Stimulated activated CD4-positive, alpha-beta T cell treated with anti-CD3 and anti-CD28 coated beads, Interleukin-1b, Interleukin-23, amount 100 ng/mL, for 4 hours (primary cell): ENCODE data around the gene LDHD.
A peak's percentile ranks its signal among the peaks of the same experiment; 100 is the strongest.
"Not testable (repeated sequence)": the region's sequence is repeated elsewhere in the genome, so short reads cannot be mapped to it uniquely, and the experiment has no call there.

ENCODE experiments used
- DNase-seq, 2 donors: peaks; one replicate each; pipeline ENCODE4 v3.0.0-alpha.2; 2020; ENCODE audit warnings: low read depth in 2 of 2

The LDHD gene

GRCh38 chr16:75116081-75116910 is at the start of gene LDHD:
Gene LDHD (minus strand): TSS chr16:75116780. CDS start chr16:75116720, 60 bp downstream.
- DNase-seq, result no peak

GRCh38 chr16:75160386-75160785 is 43.8 kb upstream of the LDHD start:
- no peak for DNase-seq

- DNase-seq, result no peak
These were observed 36.1 kb upstream of the LDHD start for GRCh38 chr16:75152635-75153034.

GRCh38 chr16:75151798-75152197 is 35.2 kb upstream of the LDHD start:
- no peak for DNase-seq

GRCh38 chr16:75148311-75149195 is 32.0 kb upstream of the LDHD start, which contains the start of gene ZFP1:
Gene ZFP1 (plus strand): TSS chr16:75148524. CDS start chr16:75152952, 4,428 bp downstream.
- DNase-seq, result peak; percentile 93 to 94

- no peak for DNase-seq
These were observed 31.4 kb upstream of the LDHD start for GRCh38 chr16:75147968-75148310.

- DNase-seq, result no peak
These were observed 27.4 kb upstream of the LDHD start for GRCh38 chr16:75143941-75144340.

- no peak for DNase-seq
These were observed 22.9 kb upstream of the LDHD start for GRCh38 chr16:75139498-75139897.

- no peak for DNase-seq
These were observed 22.1 kb upstream of the LDHD start for GRCh38 chr16:75138636-75139035.

GRCh38 chr16:75138233-75138632 is 21.7 kb upstream of the LDHD start:
- no peak for DNase-seq

- no peak for DNase-seq
These were observed 14.5 kb upstream of the LDHD start for GRCh38 chr16:75131081-75131480.

GRCh38 chr16:75130150-75130771 is 13.7 kb upstream of the LDHD start:
- DNase-seq, result no peak

GRCh38 chr16:75129421-75130149 is 13.0 kb upstream of the LDHD start:
- DNase-seq, result not testable (repeated sequence)

GRCh38 chr16:75127713-75128415 is 11.3 kb upstream of the LDHD start:
- no peak for DNase-seq

GRCh38 chr16:75122609-75123008 is 6.0 kb upstream of the LDHD start:
- no peak for DNase-seq

- no peak for DNase-seq
These were observed 5.5 kb upstream of the LDHD start for GRCh38 chr16:75121949-75122568.

GRCh38 chr16:75120253-75120652 is 3.7 kb upstream of the LDHD start:
- DNase-seq, result no peak

GRCh38 chr16:75118943-75119539 is 2.5 kb upstream of the LDHD start:
- no peak for DNase-seq

GRCh38 chr16:75116911-75117245 is 298 bp upstream of the LDHD start:
- no peak for DNase-seq
